Keratinocyte (primary cell): ENCODE data around the gene DAPK1. TPM values are rescaled to one million over a fixed set of nuclear protein-coding genes. Genes with fewer than 3 reads are reported as not detected.

Experiments
- DNase-seq: peaks from one replicate; pipeline ENCODE4 v3.0.0-alpha.2; 2011; ENCODE audit warnings: low read depth, missing footprints, low spot score
- FAIRE-seq: peaks from 2 replicates; lab custom pipeline; 2011; peaks lifted over from hg19 to GRCh38; lab: Jason Lieb, UNC
- H2AFZ ChIP-seq: 2 replicates; pipeline ENCODE4 v1.6.0; 2012; ENCODE audit warnings: low read length, control low read depth, inconsistent platforms; ENCODE audit not compliant: control insufficient read depth
- H3K27ac ChIP-seq: 2 replicates; pipeline ENCODE4 v1.5.1; 2011; ENCODE audit warnings: low read length; ENCODE audit not compliant: control insufficient read depth, insufficient read depth
- H3K27me3 ChIP-seq: 3 replicates; pipeline ENCODE4 v1.6.0; 2011; ENCODE audit warnings: low read length; ENCODE audit not compliant: control insufficient read depth, insufficient read depth; ENCODE audit errors: extremely low read depth
- H3K36me3 ChIP-seq, 2 experiments: 2 replicates in 1 of 2; 3 replicates in 1 of 2; pipeline ENCODE4 v1.5.1; 2011; ENCODE audit warnings: low read length in 2 of 2, mild to moderate bottlenecking in 1 of 2; ENCODE audit not compliant: control insufficient read depth in 2 of 2, insufficient read depth in 2 of 2; ENCODE audit errors: extremely low read depth in 1 of 2
- H3K4me1 ChIP-seq: 3 replicates; pipeline ENCODE4 v1.5.1; 2011; ENCODE audit warnings: low read length; ENCODE audit not compliant: control insufficient read depth, insufficient read depth; ENCODE audit errors: extremely low read depth
- H3K4me2 ChIP-seq: 3 replicates; pipeline ENCODE4 v1.6.0; 2011; ENCODE audit warnings: low read depth, low read length; ENCODE audit not compliant: control insufficient read depth, insufficient read depth; ENCODE audit errors: extremely low read depth
- H3K4me3 ChIP-seq, 3 experiments: fragments of 200-600 bp in 1 of 3; sonication (generic) in 1 of 3; 2 replicates in 2 of 3; 3 replicates in 1 of 3; pipeline ENCODE4 v1.5.1; 2011 to 2016; ENCODE audit warnings: low read length in 3 of 3, mild to moderate bottlenecking in 3 of 3, control low read depth in 2 of 3, inconsistent platforms in 1 of 3, low read depth in 1 of 3, mixed read lengths in 1 of 3, mixed run types in 1 of 3, moderate library complexity in 1 of 3; ENCODE audit not compliant: control insufficient read depth in 2 of 3, insufficient read depth in 2 of 3; ENCODE audit errors: extremely low read depth in 1 of 3
- H3K79me2 ChIP-seq: 2 replicates; pipeline ENCODE4 v1.6.0; 2012; ENCODE audit warnings: low read length; ENCODE audit not compliant: control insufficient read depth, insufficient read depth
- H3K9ac ChIP-seq: 3 replicates; pipeline ENCODE4 v1.6.0; 2011; ENCODE audit warnings: low read length; ENCODE audit not compliant: control insufficient read depth, insufficient read depth; ENCODE audit errors: extremely low read depth
- H3K9me1 ChIP-seq: 3 replicates; pipeline ENCODE4 v1.6.0; 2011; ENCODE audit warnings: low read length; ENCODE audit not compliant: control insufficient read depth, insufficient read depth; ENCODE audit errors: extremely low read depth
- H3K9me3 ChIP-seq: 2 replicates; pipeline ENCODE4 v1.5.1; 2012; ENCODE audit warnings: low read depth, low read length; ENCODE audit not compliant: control insufficient read depth
- H4K20me1 ChIP-seq: 3 replicates; pipeline ENCODE4 v1.6.0; 2011; ENCODE audit warnings: low read length; ENCODE audit not compliant: control insufficient read depth, insufficient read depth; ENCODE audit errors: extremely low read depth
- CTCF ChIP-seq, 3 experiments: IDR thresholded peaks in 1 of 3; conservative IDR thresholded peaks in 1 of 3; optimal IDR thresholded peaks in 1 of 3; 2 replicates in 2 of 3; 3 replicates in 1 of 3; pipeline versions ENCODE3 to v1.5.1; 2011; ENCODE audit warnings: low read length in 3 of 3, mild to moderate bottlenecking in 3 of 3, moderate library complexity in 2 of 3, control low read depth in 1 of 3, inconsistent platforms in 1 of 3; ENCODE audit not compliant: insufficient read depth in 2 of 3; ENCODE audit errors: extremely low read depth in 1 of 3
- EZH2 ChIP-seq: IDR thresholded peaks from one replicate; pipeline ENCODE4 v1.6.1; 2012; ENCODE audit warnings: inconsistent platforms, mild to moderate bottlenecking, low read length, moderate library complexity
- dilution Hi-C: fragments of 300-500 bp; cut with MboI; formaldehyde crosslinking; loops from one replicate; pipeline ENCODE4 v1.7.0; 2020; ENCODE audit warnings: low sequenced_read_pairs; ENCODE audit not compliant: extremely low pct_ligation_motif_present
- polyA plus RNA-seq, 5 experiments: library from polyadenylated mRNA; depleted of rRNA in 3 of 5; stranded (reverse) in 3 of 5; stranded (forward) in 1 of 5; unstranded in 1 of 5; fragments of >200 nt; gene quantifications; 1 replicate in 1 of 5; 2 replicates in 3 of 5; 3 replicates in 1 of 5; pipeline versions ENCODE4 v1.2.1 to v1.2.3, GENCODE V29; 2011 to 2012; ENCODE audit warnings: missing spikeins in 2 of 5, low read depth in 1 of 5, low replicate concordance in 1 of 5

Gene DAPK1
- polyA plus RNA-seq, 1 donor (not counting 4 experiments of a cell fraction or from before 2014, with no cell fraction given): 2.8 TPM

GRCh38 chr9:87620731-87621322, 123.2 kb downstream of the DAPK1 start:
- no peak overlapping the region for H3K4me3 ChIP-seq
- peaks cover 3% of the 10 kb centered on the region for H3K27me3 ChIP-seq
- no peak overlapping the region for H2AFZ ChIP-seq
- no peaks in the 10 kb centered on the region for H3K4me1 ChIP-seq
- no peaks in the 10 kb centered on the region for H3K9me1 ChIP-seq
- no peaks in the 10 kb centered on the region for H3K79me2 ChIP-seq
- FAIRE-seq: no peak
- H3K9me3 ChIP-seq: no peaks in the 10 kb centered on the region
- no peaks in the 10 kb centered on the region for H3K36me3 ChIP-seq
- no peak overlapping the region for H3K4me2 ChIP-seq
- dilution Hi-C loops: no loop called here
- no peak overlapping the region for H3K27ac ChIP-seq
- H4K20me1 ChIP-seq: no peaks in the 10 kb centered on the region
- H3K9ac ChIP-seq: no peak overlapping the region
- DNase-seq: no peak
- TF ChIP-seq EZH2 (no peak), CTCF (optimal IDR thresholded peaks at IDR 0.05 in 1 of 3, IDR thresholded peaks at IDR 0.05 in 1 of 3, conservative IDR thresholded peaks at IDR 0.05 in 1 of 3; ENCODE audit: extremely low read depth in 1 of 3, insufficient read depth in 2 of 3, low read length in 3 of 3) (no peak)

- no peaks in the 10 kb centered on the region for H3K79me2 ChIP-seq
- no peaks in the 10 kb centered on the region for H4K20me1 ChIP-seq
- dilution Hi-C loops: no loop called here
- H3K27me3 ChIP-seq: peaks cover 3% of the 10 kb centered on the region
- H3K9me1 ChIP-seq: no peaks in the 10 kb centered on the region
- H2AFZ ChIP-seq: no peak overlapping the region
- no peak overlapping the region for H3K9ac ChIP-seq
- H3K4me3 ChIP-seq: no peak overlapping the region
- H3K4me2 ChIP-seq: no peak overlapping the region
- H3K9me3 ChIP-seq: no peaks in the 10 kb centered on the region
- H3K36me3 ChIP-seq: no peaks in the 10 kb centered on the region
- DNase-seq (no peak), FAIRE-seq (no peak)
- H3K4me1 ChIP-seq: no peaks in the 10 kb centered on the region
- H3K27ac ChIP-seq: no peak overlapping the region
- TF ChIP-seq CTCF (optimal IDR thresholded peaks at IDR 0.05 in 1 of 3, IDR thresholded peaks at IDR 0.05 in 1 of 3, conservative IDR thresholded peaks at IDR 0.05 in 1 of 3; ENCODE audit: extremely low read depth in 1 of 3, insufficient read depth in 2 of 3, low read length in 3 of 3) (no peak), EZH2 (no peak)
Measured at GRCh38 chr9:87622098-87622497, 124.4 kb downstream of the DAPK1 start.
